IMR-90 (cell line): Measurements from ENCODE around the gene ALG11. TPM values are rescaled to one million over a fixed set of nuclear protein-coding genes. Genes with fewer than 3 reads are reported as not detected.
A peak's percentile ranks its signal among the peaks of the same experiment; 100 is the strongest.

ENCODE experiments used
- ATAC-seq: fragments of 200-7000 bp; cut with Tn5 transposase; 2 replicates; pipeline ENCODE4 v1.9.1; 2020; ENCODE audit warnings: low read depth, mild to moderate bottlenecking, moderate library complexity
- BruUV-seq: library from RNA; stranded (reverse); fragments of 400-500 nt; replicated peaks from 2 replicates; lab custom pipeline; 2021; lab: Mats Ljungman, UMichigan
- CTCF ChIA-PET: fragments of 300-600 bp; formaldehyde crosslinking; extraction: SDS; loops from one replicate; lab custom pipeline; 2021; ENCODE audit warnings: antibody characterized with exemption; lab: Yijun Ruan, JAX
- POLR2A ChIA-PET: fragments of 300-600 bp; sonication (Branson Sonifier 250); formaldehyde crosslinking; loops from one replicate; lab custom pipeline; 2022; ENCODE audit warnings: antibody characterized with exemption; ENCODE audit not compliant: unreplicated experiment; lab: Charles Lee
- DNase-seq: peaks from one replicate; pipeline ENCODE4 v3.0.0; 2013
- H2AFZ ChIP-seq: replicated peaks from 2 replicates; pipeline ENCODE3; 2013; ENCODE audit warnings: low read length, mild to moderate bottlenecking; ENCODE audit not compliant: poor library complexity
- H2AK5ac ChIP-seq: 2 replicates; pipeline ENCODE4 v1.6.1; 2013; ENCODE audit warnings: low read depth, low read length, inconsistent platforms
- H2AK9ac ChIP-seq: replicated peaks from 2 replicates; pipeline ENCODE3; 2013; ENCODE audit warnings: mild to moderate bottlenecking, low read depth, low read length, moderate library complexity; ENCODE audit not compliant: poor library complexity
- H2BK120ac ChIP-seq: 2 replicates; pipeline ENCODE4 v1.6.1; 2013; ENCODE audit warnings: low read depth, low read length, inconsistent platforms
- H2BK15ac ChIP-seq: 3 replicates; pipeline ENCODE4 v1.6.1; 2013; ENCODE audit warnings: low read depth, low read length, inconsistent platforms
- H2BK20ac ChIP-seq: 2 replicates; pipeline ENCODE4 v1.6.1; 2013; ENCODE audit warnings: low read depth, mild to moderate bottlenecking, inconsistent platforms, low read length, moderate library complexity
- H2BK5ac ChIP-seq: 2 replicates; pipeline ENCODE4 v1.6.1; 2013; ENCODE audit warnings: mild to moderate bottlenecking, low read depth, low read length, inconsistent platforms; ENCODE audit not compliant: poor library complexity, severe bottlenecking
- H3K14ac ChIP-seq: replicated peaks from 2 replicates; pipeline ENCODE4 v1.6.1; 2013; ENCODE audit warnings: low read depth, low read length, inconsistent platforms
- H3K18ac ChIP-seq: 2 replicates; pipeline ENCODE4 v1.6.1; 2013; ENCODE audit warnings: low read depth, low read length, control low read depth
- H3K23ac ChIP-seq: 2 replicates; pipeline ENCODE4 v1.6.1; 2013; ENCODE audit warnings: low read depth, low read length, inconsistent platforms
- H3K27ac ChIP-seq: 2 replicates; pipeline ENCODE4 v1.5.1; 2013; ENCODE audit warnings: mild to moderate bottlenecking, control low read depth, low read length; ENCODE audit not compliant: insufficient read depth
- H3K27me3 ChIP-seq: 2 replicates; pipeline ENCODE4 v1.6.1; 2013; ENCODE audit warnings: low read length; ENCODE audit not compliant: control insufficient read depth, insufficient read depth
- H3K36me3 ChIP-seq: 2 replicates; pipeline ENCODE4 v1.6.1; 2013; ENCODE audit warnings: low read length, mixed read lengths; ENCODE audit not compliant: control insufficient read depth, insufficient read depth
- H3K4ac ChIP-seq: 2 replicates; pipeline ENCODE4 v1.6.1; 2013; ENCODE audit warnings: low read depth, low read length, inconsistent platforms
- H3K4me1 ChIP-seq: 2 replicates; pipeline ENCODE4 v1.6.1; 2013; ENCODE audit warnings: low read length, mixed read lengths; ENCODE audit not compliant: control insufficient read depth, insufficient read depth
- H3K4me2 ChIP-seq: 2 replicates; pipeline ENCODE4 v1.6.1; 2013; ENCODE audit warnings: low read depth, mild to moderate bottlenecking, control low read depth, low read length, moderate library complexity
- H3K4me3 ChIP-seq: 2 replicates; pipeline ENCODE4 v1.5.1; 2013; ENCODE audit warnings: low read depth, mild to moderate bottlenecking, control low read depth, low read length, moderate library complexity; ENCODE audit not compliant: insufficient read depth
- H3K56ac ChIP-seq: 2 replicates; pipeline ENCODE4 v1.6.1; 2013; ENCODE audit warnings: low read length, inconsistent platforms; ENCODE audit not compliant: insufficient read depth; ENCODE audit errors: extremely low read depth
- H3K79me1 ChIP-seq, 2 experiments: 2 replicates each; pipeline ENCODE4 v1.6.1; 2013; ENCODE audit warnings: low read length in 2 of 2, inconsistent platforms in 1 of 2, low read depth in 1 of 2
- H3K9ac ChIP-seq: 2 replicates; pipeline ENCODE4 v1.6.1; 2013; ENCODE audit warnings: low read depth, low read length, control low read depth
- H3K9me1 ChIP-seq: 2 replicates; pipeline ENCODE4 v1.6.1; 2013; ENCODE audit warnings: low read length, inconsistent platforms; ENCODE audit not compliant: insufficient read depth
- H3K9me3 ChIP-seq: 2 replicates; pipeline ENCODE4 v1.6.1; 2013; ENCODE audit warnings: low read length; ENCODE audit not compliant: control insufficient read depth, insufficient read depth
- H4K20me1 ChIP-seq: 2 replicates; pipeline ENCODE4 v1.6.1; 2013; ENCODE audit warnings: low read length, inconsistent platforms; ENCODE audit not compliant: insufficient read depth
- H4K5ac ChIP-seq: 2 replicates; pipeline ENCODE4 v1.6.1; 2013; ENCODE audit warnings: mild to moderate bottlenecking, low read depth, low read length, control low read depth
- H4K8ac ChIP-seq, 2 experiments: 2 replicates each; pipeline ENCODE4 v1.6.1; 2013; ENCODE audit warnings: low read depth in 2 of 2, low read length in 2 of 2, control low read depth in 1 of 2, inconsistent platforms in 1 of 2
- H4K91ac ChIP-seq: 2 replicates; pipeline ENCODE4 v1.6.1; 2013; ENCODE audit warnings: low read depth, low read length, inconsistent platforms; ENCODE audit not compliant: insufficient read depth
- BHLHE40 ChIP-seq: fragments of 150-350 bp; IDR thresholded peaks from 2 replicates; pipeline ENCODE4 v1.6.1; 2016; ENCODE audit warnings: mild to moderate bottlenecking, low read depth, low read length
- CEBPB ChIP-seq: IDR thresholded peaks from 2 replicates; pipeline ENCODE4 v1.6.1; 2012; ENCODE audit warnings: low read depth, low read length, improper control_type of control experiment
- CHD1 ChIP-seq: IDR thresholded peaks from 2 replicates; pipeline ENCODE4 v1.6.1; 2012; ENCODE audit warnings: low read depth, low read length, improper control_type of control experiment
- CTCF ChIP-seq: conservative IDR thresholded peaks from 2 replicates; pipeline ENCODE4 v1.5.1; 2012; ENCODE audit warnings: mild to moderate bottlenecking, low read depth, low read length, improper control_type of control experiment
- FOS ChIP-seq: fragments of 150-350 bp; IDR thresholded peaks from 2 replicates; pipeline ENCODE4 v1.6.1; 2016; ENCODE audit warnings: low read depth, low read length
- MAFK ChIP-seq: IDR thresholded peaks from 2 replicates; pipeline ENCODE4 v1.6.1; 2012; ENCODE audit warnings: low read depth, low read length, improper control_type of control experiment
- MAZ ChIP-seq: IDR thresholded peaks from 2 replicates; pipeline ENCODE4 v1.6.1; 2012; ENCODE audit warnings: low read depth, mild to moderate bottlenecking, low read length, improper control_type of control experiment, moderate library complexity, borderline replicate concordance
- MXI1 ChIP-seq: IDR thresholded peaks from 2 replicates; pipeline ENCODE4 v1.6.1; 2012; ENCODE audit warnings: low read depth, mild to moderate bottlenecking, low read length, moderate library complexity, borderline replicate concordance
- NFE2L2 ChIP-seq: fragments of 150-350 bp; IDR thresholded peaks from 2 replicates; pipeline ENCODE4 v1.6.1; 2016; ENCODE audit warnings: low read depth, mild to moderate bottlenecking, low read length
- POLR2A ChIP-seq: IDR thresholded peaks from 2 replicates; pipeline ENCODE4 v1.6.1; 2012; ENCODE audit warnings: mild to moderate bottlenecking, low read depth, low read length
- RAD21 ChIP-seq: IDR thresholded peaks from 2 replicates; pipeline ENCODE4 v1.6.1; 2012; ENCODE audit warnings: low read length, improper control_type of control experiment
- RCOR1 ChIP-seq: IDR thresholded peaks from 2 replicates; pipeline ENCODE4 v1.6.1; 2012; ENCODE audit warnings: mild to moderate bottlenecking, low read length, improper control_type of control experiment; ENCODE audit not compliant: insufficient replicate concordance
- RFX5 ChIP-seq: IDR thresholded peaks from 2 replicates; pipeline ENCODE4 v1.8.0; 2012; ENCODE audit warnings: low read depth, mild to moderate bottlenecking, low read length, moderate library complexity
- SMC3 ChIP-seq: fragments of 150-350 bp; IDR thresholded peaks from 2 replicates; pipeline ENCODE4 v1.6.1; 2016; ENCODE audit warnings: low read depth, mild to moderate bottlenecking, antibody characterized with exemption, low read length, moderate library complexity
- USF2 ChIP-seq: fragments of 150-350 bp; IDR thresholded peaks from 2 replicates; pipeline ENCODE4 v1.6.1; 2017; ENCODE audit warnings: mild to moderate bottlenecking, antibody characterized with exemption, low read length, low read depth
- WGBS, 2 experiments: methylation state at CpG; one replicate each; pipeline versions ENCODE4 v1.1.5 to v1.1.7; 2013; ENCODE audit warnings: missing lambda C conversion rate in 2 of 2; ENCODE audit not compliant: insufficient read length in 1 of 2; ENCODE audit errors: extremely low coverage in 2 of 2; 5-methylcytosine and 5-hydroxymethylcytosine counted together
- dilution Hi-C: fragments of 300-500 bp; cut with HindIII; formaldehyde crosslinking; loops from one replicate; pipeline ENCODE4 v1.14.3; 2018; ENCODE audit warnings: low sequenced_read_pairs; ENCODE audit not compliant: unreplicated experiment
- in situ Hi-C: fragments of 300-500 bp; cut with MboI; formaldehyde crosslinking; loops from 3 replicates; pipeline ENCODE4 v1.14.3; 2019; ENCODE audit warnings: low sequenced_read_pairs, inconsistent platforms, mixed read lengths
- intact Hi-C: fragments of 100-400 bp; cut with micrococcal nuclease; formaldehyde crosslinking; loops from 2 replicates; pipeline ENCODE4 v1.10.0; 2022
- polyA plus RNA-seq, 3 experiments: library from polyadenylated mRNA; depleted of rRNA; stranded (reverse); fragments of >200 nt; gene quantifications; 2 replicates each; pipeline ENCODE4 v1.2.3, GENCODE V29; 2012; ENCODE audit warnings: low replicate concordance in 1 of 3
- total RNA-seq: library from RNA; depleted of rRNA; stranded (reverse); fragments of >200 nt; gene quantifications from 2 replicates; pipeline ENCODE4 v1.2.3, GENCODE V29; 2012
- TF ChIP-seq, protein P1 (sequence below): fragments of 150-350 bp; IDR thresholded peaks from 2 replicates; pipeline ENCODE4 v1.6.1; 2016; ENCODE audit warnings: low read depth, mild to moderate bottlenecking, low read length, moderate library complexity, borderline replicate concordance

The ALG11 gene
- total and polyA plus RNA-seq, 2 of the 4 experiments (the other 2 are of a cell fraction), result 10.0 to 12.7 TPM

DNA sequence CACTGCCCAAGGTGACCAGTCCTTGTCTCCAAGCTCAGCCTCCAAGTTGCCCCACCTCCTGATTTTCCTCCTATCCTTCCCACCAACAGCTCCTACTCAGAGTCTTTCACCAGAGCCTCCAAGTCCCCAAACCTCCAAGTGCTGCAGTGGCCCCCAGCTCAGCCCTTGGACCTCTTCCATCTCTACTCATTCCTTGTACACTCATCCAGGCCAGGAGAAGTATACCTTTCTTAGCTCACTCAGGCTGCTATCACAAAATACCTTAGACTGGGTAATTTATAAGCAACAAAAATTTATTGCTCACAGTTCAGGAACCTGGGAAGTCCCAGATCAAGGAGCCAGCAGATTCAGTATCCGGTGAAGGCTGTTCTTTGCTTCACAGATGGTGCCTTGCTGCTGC is 12.3 kb upstream of the ALG11 start:
- Histone ChIP-seq H3K36me3 (no peaks in the 10 kb centered on the region), H3K9me3 (no peaks in the 10 kb centered on the region), H3K27ac (no peak overlapping the region), H3K9me1 (no peaks in the 10 kb centered on the region), H3K4ac (no peak overlapping the region), H3K23ac (no peak overlapping the region), H3K56ac (no peak overlapping the region), H3K18ac (no peak overlapping the region), H2AK5ac (no peak overlapping the region), H4K20me1 (peaks cover 5% of the 10 kb centered on the region; the same call in 1 of the 2 replicates), H4K5ac (no peak overlapping the region), H3K4me2 (peak overlapping the region; percentile 23; the same call in 1 of the 2 replicates), H3K14ac (no peak overlapping the region), H2BK120ac (no peak overlapping the region), H2BK20ac (no peak overlapping the region), H2AK9ac (no peak overlapping the region), H3K79me1 (no peaks in the 10 kb centered on the region), H3K4me3 (no peak overlapping the region), H4K8ac (no peak overlapping the region), H3K9ac (no peak overlapping the region), H3K4me1 (peaks cover 12% of the 10 kb centered on the region), H3K27me3 (peaks cover 43% of the 10 kb centered on the region), H2BK5ac (no peak overlapping the region), H4K91ac (no peak overlapping the region), H2AFZ (no peak overlapping the region), H2BK15ac (no peak overlapping the region)
- no peak for ATAC-seq
- in situ Hi-C loops (loop anchor here (5.0 to 25.0 kb wide), 2 partner anchors 127 to 462 kb away; partner anchors contain the start of genes CKAP2, NEK5 and VPS36), dilution Hi-C loops (no loop called here), intact Hi-C loops (loop anchor here (5.0 kb wide), 1 partner anchor 202 kb away; no protein-coding TSS in a partner anchor)
- DNase-seq, result no peak
- ChIA-PET POLR2A (no interaction called here), CTCF (interaction anchor here (0.6 kb wide), 1 partner anchor 734 kb away, joined by 3 read pairs; no protein-coding TSS in a partner anchor)
- no peak for TF ChIP-seq SMC3
- no peak for TF ChIP-seq MXI1
- no peak for TF ChIP-seq FOS
- no peak for TF ChIP-seq BHLHE40
- TF ChIP-seq MAZ, result no peak
- TF ChIP-seq CHD1, result no peak
- no peak for TF ChIP-seq RAD21
- TF ChIP-seq USF2, result no peak
- no peak for TF ChIP-seq RFX5
- TF ChIP-seq NFE2L2, result no peak
- TF ChIP-seq RCOR1, result no peak
- no peak for TF ChIP-seq POLR2A
- TF ChIP-seq CTCF, result no peak
- TF ChIP-seq, protein P1, sequence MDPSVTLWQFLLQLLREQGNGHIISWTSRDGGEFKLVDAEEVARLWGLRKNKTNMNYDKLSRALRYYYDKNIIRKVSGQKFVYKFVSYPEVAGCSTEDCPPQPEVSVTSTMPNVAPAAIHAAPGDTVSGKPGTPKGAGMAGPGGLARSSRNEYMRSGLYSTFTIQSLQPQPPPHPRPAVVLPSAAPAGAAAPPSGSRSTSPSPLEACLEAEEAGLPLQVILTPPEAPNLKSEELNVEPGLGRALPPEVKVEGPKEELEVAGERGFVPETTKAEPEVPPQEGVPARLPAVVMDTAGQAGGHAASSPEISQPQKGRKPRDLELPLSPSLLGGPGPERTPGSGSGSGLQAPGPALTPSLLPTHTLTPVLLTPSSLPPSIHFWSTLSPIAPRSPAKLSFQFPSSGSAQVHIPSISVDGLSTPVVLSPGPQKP, result no peak
- TF ChIP-seq MAFK, result no peak
- TF ChIP-seq CEBPB, result no peak
- no CpG with 5 or more reads among the region's 1 CpG for WGBS, 2 experiments
- BruUV-seq, result no TSS peak
